MM.1S (cell line): ENCODE data around the gene PAK4.

ENCODE experiments used
- DNase-seq: peaks from one replicate; pipeline ENCODE4 v3.0.0-alpha.2; 2015
- H2AFZ ChIP-seq: fragments of 300-600 bp; sonication (generic); 2 replicates; pipeline ENCODE4 v1.6.0; 2016; ENCODE audit warnings: antibody characterized with exemption, low read length
- H3F3A ChIP-seq: fragments of 300-600 bp; sonication (generic); 2 replicates; pipeline ENCODE4 v1.6.1; 2016; ENCODE audit warnings: mild to moderate bottlenecking, antibody characterized with exemption, low read length, moderate library complexity, mixed read lengths; ENCODE audit not compliant: insufficient read depth
- H3K27ac ChIP-seq: fragments of 300-600 bp; sonication (generic); 2 replicates; pipeline ENCODE4 v1.5.1; 2016; ENCODE audit warnings: mild to moderate bottlenecking, low read length
- H3K27me3 ChIP-seq: fragments of 300-600 bp; sonication (generic); replicated peaks from 2 replicates; pipeline ENCODE4 v1.6.0; 2016; ENCODE audit warnings: low read length; ENCODE audit not compliant: insufficient read depth
- H3K36me3 ChIP-seq: fragments of 300-600 bp; sonication (generic); replicated peaks from 2 replicates; pipeline ENCODE4 v1.6.1; 2016; ENCODE audit warnings: mild to moderate bottlenecking, low read length, mixed read lengths; ENCODE audit not compliant: insufficient read depth
- H3K4me1 ChIP-seq: fragments of 300-600 bp; sonication (generic); 2 replicates; pipeline ENCODE4 v1.6.1; 2016; ENCODE audit warnings: low read length, mixed read lengths
- H3K4me2 ChIP-seq: fragments of 300-600 bp; sonication (generic); 2 replicates; pipeline ENCODE4 v1.6.0; 2016; ENCODE audit warnings: low read depth, low read length
- H3K4me3 ChIP-seq: fragments of 300-600 bp; sonication (generic); 2 replicates; pipeline ENCODE4 v1.5.1; 2016; ENCODE audit warnings: low read length, mixed read lengths
- H3K79me2 ChIP-seq: fragments of 300-600 bp; sonication (generic); 2 replicates; pipeline ENCODE4 v1.6.1; 2016; ENCODE audit warnings: mixed run types, low read length, mixed read lengths
- H3K9ac ChIP-seq: fragments of 300-600 bp; sonication (generic); 2 replicates; pipeline ENCODE4 v1.6.1; 2016; ENCODE audit warnings: low read length, mixed read lengths
- H3K9me2 ChIP-seq: fragments of 300-600 bp; sonication (generic); replicated peaks from 2 replicates; pipeline ENCODE4 v1.6.1; 2016; ENCODE audit warnings: mild to moderate bottlenecking, low read length, mixed read lengths; ENCODE audit not compliant: insufficient read depth
- H3K9me3 ChIP-seq: fragments of 300-600 bp; sonication (generic); replicated peaks from 2 replicates; pipeline ENCODE4 v1.6.1; 2016; ENCODE audit warnings: mild to moderate bottlenecking, low read length, mixed read lengths; ENCODE audit not compliant: insufficient read depth
- H4K20me1 ChIP-seq: fragments of 300-600 bp; sonication (generic); 2 replicates; pipeline ENCODE4 v1.6.1; 2016; ENCODE audit warnings: mild to moderate bottlenecking, low read length, moderate library complexity, mixed read lengths; ENCODE audit not compliant: insufficient read depth
- CTCF ChIP-seq: fragments of 300-600 bp; sonication (generic); IDR thresholded peaks from 2 replicates; pipeline ENCODE4 v1.5.1; 2016; ENCODE audit warnings: antibody characterized with exemption, low read length, mixed read lengths
- EZH2 ChIP-seq: fragments of 300-600 bp; sonication (generic); optimal IDR thresholded peaks from 2 replicates; pipeline ENCODE3; 2017; ENCODE audit warnings: low read depth, mild to moderate bottlenecking, antibody characterized with exemption, low read length, mixed read lengths
- EZH2phosphoT487 ChIP-seq: fragments of 300-600 bp; sonication (generic); IDR thresholded peaks from 2 replicates; pipeline ENCODE4 v1.6.1; 2018; ENCODE audit warnings: antibody characterized with exemption, low read length

Gene PAK4

GRCh38 chr19:39126312-39127187, 964 bp downstream of the PAK4 start:
- Histone ChIP-seq H3K9me3 (no peaks in the 10 kb centered on the region), H4K20me1 (no peaks in the 10 kb centered on the region), H2AFZ (peak overlapping the region; percentile 93), H3K9me2 (no peaks in the 10 kb centered on the region), H3K27me3 (no peaks in the 10 kb centered on the region), H3K4me3 (peak overlapping the region; percentile 92), H3F3A (no peaks in the 10 kb centered on the region), H3K4me1 (peaks cover 9% of the 10 kb centered on the region; the same call in 1 of the 2 replicates), H3K36me3 (no peaks in the 10 kb centered on the region), H3K4me2 (peak overlapping the region; percentile 76), H3K9ac (peak overlapping the region; percentile 79; the same call in 1 of the 2 replicates), H3K27ac (no peak overlapping the region), H3K79me2 (peaks cover 50% of the 10 kb centered on the region)
- TF ChIP-seq CTCF (no peak), EZH2 (no peak), EZH2phosphoT487 (no peak)
- no peak for DNase-seq

GRCh38 chr19:39127812-39128515, 2.4 kb downstream of the PAK4 start:
- Histone ChIP-seq H3K36me3 (no peaks in the 10 kb centered on the region), H3K4me1 (peaks cover 4% of the 10 kb centered on the region; the same call in 1 of the 2 replicates), H3F3A (no peaks in the 10 kb centered on the region), H3K9me3 (no peaks in the 10 kb centered on the region), H3K27ac (no peak overlapping the region), H3K9me2 (no peaks in the 10 kb centered on the region), H4K20me1 (no peaks in the 10 kb centered on the region), H3K9ac (no peak overlapping the region), H3K4me3 (no peak overlapping the region), H3K27me3 (no peaks in the 10 kb centered on the region), H2AFZ (no peak overlapping the region), H3K79me2 (peaks cover 63% of the 10 kb centered on the region), H3K4me2 (no peak overlapping the region)
- DNase-seq, result no peak
- no peak for TF ChIP-seq EZH2phosphoT487
- TF ChIP-seq CTCF, result no peak
- no peak for TF ChIP-seq EZH2

GRCh38 chr19:39128516-39129079, 3.0 kb downstream of the PAK4 start:
- H3K4me2 ChIP-seq, result no peak overlapping the region
- no peaks in the 10 kb centered on the region for H3K9me3 ChIP-seq
- H3K27me3 ChIP-seq, result no peaks in the 10 kb centered on the region
- H3K36me3 ChIP-seq, result no peaks in the 10 kb centered on the region
- no peaks in the 10 kb centered on the region for H4K20me1 ChIP-seq
- no peak overlapping the region for H3K27ac ChIP-seq
- H3K79me2 ChIP-seq, result peaks cover 63% of the 10 kb centered on the region
- no peaks in the 10 kb centered on the region for H3F3A ChIP-seq
- no peak overlapping the region for H3K4me3 ChIP-seq
- H2AFZ ChIP-seq, result no peak overlapping the region
- H3K9ac ChIP-seq, result no peak overlapping the region
- no peak for DNase-seq
- peaks cover 4% of the 10 kb centered on the region; the same call in 1 of the 2 replicates for H3K4me1 ChIP-seq
- no peak for TF ChIP-seq EZH2phosphoT487
- no peak for TF ChIP-seq CTCF
- no peak for TF ChIP-seq EZH2
- no peaks in the 10 kb centered on the region for H3K9me2 ChIP-seq
